Effector memory CD4-positive, alpha-beta T cell (primary cell): Measurements from ENCODE around the gene LSM14A.
"Not testable (repeated sequence)": the region's sequence is repeated elsewhere in the genome, so short reads cannot be mapped to it uniquely, and the experiment has no call there.

Experiments
- DNase-seq, 3 donors: peaks; one replicate each; pipeline ENCODE4 v3.0.0-alpha.2; 2020
- H3K27ac ChIP-seq: 2 replicates; pipeline ENCODE4 v1.7.0; 2013; ENCODE audit warnings: mild to moderate bottlenecking, low read length, moderate library complexity; ENCODE audit not compliant: insufficient read depth, poor library complexity, severe bottlenecking
- H3K27me3 ChIP-seq: replicated peaks from 2 replicates; pipeline ENCODE4 v1.7.0; 2013; ENCODE audit warnings: mild to moderate bottlenecking, low read length; ENCODE audit not compliant: insufficient read depth, control insufficient read depth, poor library complexity, severe bottlenecking
- H3K36me3 ChIP-seq: 2 replicates; pipeline ENCODE4 v1.7.0; 2013; ENCODE audit warnings: mild to moderate bottlenecking, low read length, moderate library complexity; ENCODE audit not compliant: control insufficient read depth, insufficient read depth
- H3K4me1 ChIP-seq: 2 replicates; pipeline ENCODE4 v1.7.0; 2013; ENCODE audit warnings: low read length, mild to moderate bottlenecking; ENCODE audit not compliant: control insufficient read depth, insufficient read depth, poor library complexity, severe bottlenecking
- H3K4me3 ChIP-seq: 2 replicates; pipeline ENCODE4 v1.7.0; 2013; ENCODE audit warnings: low read length, low read depth, mild to moderate bottlenecking; ENCODE audit not compliant: insufficient read depth, poor library complexity, severe bottlenecking
- H3K9me3 ChIP-seq: 2 replicates; pipeline ENCODE4 v1.7.0; 2013; ENCODE audit warnings: mild to moderate bottlenecking, low read length, moderate library complexity; ENCODE audit not compliant: control insufficient read depth

The LSM14A gene

GRCh38 chr19:34253167-34253566 is 80.9 kb downstream of the LSM14A start:
- not testable (repeated sequence) for DNase-seq, H3K4me3 ChIP-seq, H3K4me1 ChIP-seq

GRCh38 chr19:34253681-34254045 is 81.4 kb downstream of the LSM14A start:
- not testable (repeated sequence) for H3K27me3 ChIP-seq, H3K36me3 ChIP-seq, H3K9me3 ChIP-seq, H3K4me1 ChIP-seq, DNase-seq
- H3K4me3 ChIP-seq = peak overlapping the region; percentile 81
- H3K27ac ChIP-seq = peak overlapping the region; percentile 89

More at GRCh38 chr19:34253167-34253566, 80.9 kb downstream of the LSM14A start:
- not testable (repeated sequence) for H3K27ac ChIP-seq, H3K36me3 ChIP-seq, H3K9me3 ChIP-seq, H3K27me3 ChIP-seq

GRCh38 chr19:34254046-34254697 is 81.9 kb downstream of the LSM14A start, which contains the start of gene GARRE1:
Gene GARRE1 (plus strand): TSS chr19:34254554. CDS start chr19:34300474, 45,920 bp downstream.
- H3K4me1 ChIP-seq = peaks cover 7% of the 10 kb centered on the region
- peak within 1 kb of the TSS; percentile 89 for H3K27ac ChIP-seq
- peak within 1 kb of the TSS; percentile 81 for H3K4me3 ChIP-seq
- H3K36me3 ChIP-seq = no peaks in the 10 kb centered on the region
- peak; percentile 69 to 80 (median 71) for DNase-seq
- no peaks in the 10 kb centered on the region for H3K27me3 ChIP-seq
- H3K9me3 ChIP-seq = no peaks in the 10 kb centered on the region

GRCh38 chr19:34254698-34255432 is 82.6 kb downstream of the LSM14A start:
- no peaks in the 10 kb centered on the region for H3K27me3 ChIP-seq

GRCh38 chr19:34255546-34255945 is 83.2 kb downstream of the LSM14A start:
- peaks cover 7% of the 10 kb centered on the region for H3K4me1 ChIP-seq
- no peaks in the 10 kb centered on the region for H3K9me3 ChIP-seq
- no peak for DNase-seq
- H3K27ac ChIP-seq = peak overlapping the region; percentile 73
- H3K36me3 ChIP-seq = no peaks in the 10 kb centered on the region
- peak overlapping the region; percentile 63 for H3K4me3 ChIP-seq
- no peaks in the 10 kb centered on the region for H3K27me3 ChIP-seq

More at GRCh38 chr19:34254698-34255432, 82.6 kb downstream of the LSM14A start:
- Histone ChIP-seq H3K9me3 (no peaks in the 10 kb centered on the region), H3K27ac (peak overlapping the region; percentile 73), H3K4me1 (peaks cover 7% of the 10 kb centered on the region), H3K36me3 (no peaks in the 10 kb centered on the region), H3K4me3 (peak overlapping the region; percentile 63)
- DNase-seq = peak; percentile 5 to 12 (median 11)

- Histone ChIP-seq H3K4me1 (peaks cover 7% of the 10 kb centered on the region), H3K36me3 (no peaks in the 10 kb centered on the region), H3K27me3 (no peaks in the 10 kb centered on the region), H3K27ac (no peak overlapping the region), H3K4me3 (no peak overlapping the region), H3K9me3 (no peaks in the 10 kb centered on the region)
- no peak for DNase-seq
Measured at GRCh38 chr19:34256835-34257558, 84.7 kb downstream of the LSM14A start.

GRCh38 chr19:34257559-34257924 is 85.2 kb downstream of the LSM14A start:
- no peaks in the 10 kb centered on the region for H3K27me3 ChIP-seq
- DNase-seq = no peak
- no peak overlapping the region for H3K27ac ChIP-seq
- no peaks in the 10 kb centered on the region for H3K9me3 ChIP-seq
- H3K4me3 ChIP-seq = no peak overlapping the region
- no peaks in the 10 kb centered on the region for H3K36me3 ChIP-seq
- peaks cover 7% of the 10 kb centered on the region for H3K4me1 ChIP-seq

- Histone ChIP-seq H3K27me3 (no peaks in the 10 kb centered on the region), H3K27ac (no peak overlapping the region)
- DNase-seq = no peak
Measured at GRCh38 chr19:34259367-34260095, 87.2 kb downstream of the LSM14A start.

GRCh38 chr19:34260771-34261173 is 88.5 kb downstream of the LSM14A start:
- no peak overlapping the region for H3K4me3 ChIP-seq

More at GRCh38 chr19:34259367-34260095, 87.2 kb downstream of the LSM14A start:
- Histone ChIP-seq H3K4me1 (peaks cover 7% of the 10 kb centered on the region), H3K9me3 (no peaks in the 10 kb centered on the region), H3K4me3 (no peak overlapping the region), H3K36me3 (no peaks in the 10 kb centered on the region)

More at GRCh38 chr19:34260771-34261173, 88.5 kb downstream of the LSM14A start:
- Histone ChIP-seq H3K9me3 (no peaks in the 10 kb centered on the region), H3K27ac (no peak overlapping the region), H3K36me3 (no peaks in the 10 kb centered on the region), H3K4me1 (peaks cover 10% of the 10 kb centered on the region), H3K27me3 (no peaks in the 10 kb centered on the region)
- DNase-seq = no peak
